Common myeloid progenitor, CD34-positive (primary cell): ENCODE data around the gene RFC2.
"Not testable (repeated sequence)": the region's sequence is repeated elsewhere in the genome, so short reads cannot be mapped to it uniquely, and the experiment has no call there.

ENCODE experiments used
- CTCF ChIA-PET: fragments of 350-600 bp; sonication (Branson Sonifier 250); formaldehyde crosslinking; loops from one replicate; lab custom pipeline; 2021; ENCODE audit warnings: antibody characterized with exemption; lab: Charles Lee
- POLR2A ChIA-PET: fragments of 350-600 bp; sonication (Branson Sonifier 250); formaldehyde crosslinking; loops from one replicate; lab custom pipeline; 2021; ENCODE audit warnings: antibody characterized with exemption; lab: Charles Lee
- DNase-seq, 3 donors: peaks; one replicate each; pipeline versions ENCODE4 v3.0.0 to v3.0.0-alpha.2; 2013
- H3K27ac ChIP-seq, 2 experiments: 1 replicate in 1 of 2; 2 replicates in 1 of 2; pipeline ENCODE4 v1.7.0; 2013; ENCODE audit warnings: inconsistent platforms in 2 of 2, low read length in 2 of 2, mild to moderate bottlenecking in 2 of 2, low read depth in 1 of 2, moderate library complexity in 1 of 2; ENCODE audit not compliant: severe bottlenecking in 2 of 2, insufficient read depth in 1 of 2, poor library complexity in 1 of 2
- H3K27me3 ChIP-seq, 5 experiments: replicated peaks in 2 of 5; 1 replicate in 3 of 5; 2 replicates in 2 of 5; pipeline versions ENCODE4 v1.6.1 to v1.7.0; 2013; ENCODE audit warnings: low read length in 4 of 5, mild to moderate bottlenecking in 2 of 5, moderate library complexity in 2 of 5, inconsistent platforms in 1 of 5; ENCODE audit not compliant: insufficient read depth in 5 of 5, control insufficient read depth in 4 of 5
- H3K36me3 ChIP-seq, 4 experiments: 1 replicate in 2 of 4; 2 replicates in 2 of 4; pipeline versions ENCODE4 v1.6.1 to v1.7.0; 2013; ENCODE audit warnings: low read length in 3 of 4, control low read depth in 1 of 4, mild to moderate bottlenecking in 1 of 4; ENCODE audit not compliant: control insufficient read depth in 4 of 4, insufficient read depth in 4 of 4
- H3K4me1 ChIP-seq, 4 experiments: 1 replicate in 3 of 4; 2 replicates in 1 of 4; pipeline versions ENCODE4 v1.6.1 to v1.7.1; 2013; ENCODE audit warnings: low read length in 3 of 4, mild to moderate bottlenecking in 3 of 4, control low read depth in 1 of 4, inconsistent platforms in 1 of 4, moderate library complexity in 1 of 4; ENCODE audit not compliant: control insufficient read depth in 4 of 4, insufficient read depth in 4 of 4; ENCODE audit errors: control extremely low read depth in 1 of 4
- H3K4me3 ChIP-seq, 7 experiments: 1 replicate in 4 of 7; 2 replicates in 3 of 7; pipeline versions ENCODE4 v1.5.1 to v1.7.0; 2013; ENCODE audit warnings: mild to moderate bottlenecking in 7 of 7, low read length in 6 of 7, moderate library complexity in 6 of 7, inconsistent platforms in 2 of 7, low read depth in 2 of 7, control low read depth in 1 of 7; ENCODE audit not compliant: insufficient read depth in 4 of 7, control insufficient read depth in 1 of 7; ENCODE audit errors: extremely low read depth in 1 of 7
- H3K9me3 ChIP-seq, 5 experiments: 1 replicate in 4 of 5; 2 replicates in 1 of 5; pipeline versions ENCODE4 v1.6.1 to v1.7.1; 2013; ENCODE audit warnings: low read length in 4 of 5, mild to moderate bottlenecking in 2 of 5, inconsistent platforms in 1 of 5, low read depth in 1 of 5, moderate library complexity in 1 of 5; ENCODE audit not compliant: control insufficient read depth in 4 of 5, insufficient read depth in 2 of 5; ENCODE audit errors: control extremely low read depth in 1 of 5
- WGBS: methylation state at CpG from one replicate; pipeline ENCODE4 v1.1.5; 2013; ENCODE audit not compliant: insufficient coverage; 5-methylcytosine and 5-hydroxymethylcytosine counted together

The RFC2 gene

DNA sequence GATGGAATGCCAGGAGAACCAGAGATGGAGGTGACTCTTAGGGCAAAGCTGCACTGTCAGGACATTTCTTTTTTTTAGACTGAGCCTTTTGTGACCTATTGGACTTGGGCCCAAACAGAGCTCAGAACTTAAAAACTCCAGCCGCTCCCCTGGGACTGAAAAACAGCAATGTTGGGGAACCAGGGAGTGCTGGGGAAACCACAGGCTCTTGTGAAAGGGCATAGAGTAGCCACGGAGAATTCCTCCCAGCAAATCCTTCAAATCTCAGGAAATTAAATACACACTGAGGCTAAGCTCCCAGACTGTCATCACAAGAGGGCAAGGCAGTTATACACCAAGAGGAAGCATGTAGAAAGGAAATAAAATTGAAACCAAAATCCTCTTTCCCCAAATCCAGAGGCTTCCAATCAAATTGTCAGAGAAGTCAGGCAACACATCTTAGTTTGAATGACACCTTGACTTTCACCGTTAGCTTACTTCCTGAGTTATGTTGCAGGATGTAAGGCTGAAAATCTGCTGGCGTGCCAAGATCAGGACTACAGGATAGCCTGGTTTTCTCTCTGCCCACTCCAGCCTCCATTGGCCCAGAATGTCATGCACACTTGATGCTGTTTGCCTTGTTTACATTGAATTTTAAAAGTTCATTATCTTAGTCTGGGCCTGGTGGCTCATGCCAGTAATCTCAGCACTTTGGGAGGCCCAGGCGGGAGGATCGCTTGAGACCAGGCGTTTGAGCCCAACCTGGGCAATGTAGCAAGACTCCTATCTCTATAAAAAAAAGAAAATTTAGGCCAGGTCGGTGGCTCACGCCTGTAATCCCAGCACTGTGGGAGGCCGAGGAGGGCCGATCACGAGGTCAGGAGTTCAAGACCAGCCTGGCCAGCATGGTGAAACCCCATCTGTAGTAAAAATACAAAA is 2.6 kb upstream of the RFC2 start:
- Histone ChIP-seq H3K9me3 (no peaks in the 10 kb centered on the region), H3K4me1 (peaks cover 5 to 51% (median 42%) of the 10 kb centered on the region in 4 experiments), H3K4me3 (peak overlapping the region in 1 of 7 experiments; percentile 11), H3K36me3 (peaks cover 0 to 2% (median 0%) of the 10 kb centered on the region in 4 experiments), H3K27me3 (no peaks in the 10 kb centered on the region), H3K27ac (peak overlapping the region; percentile 34 to 63)
- 44% methylated on average over 7 of the region's 12 CpGs for WGBS
- DNase-seq, result peak in 1 of 3 donors; percentile 40
- POLR2A ChIA-PET, result interaction anchor here (0.6 to 1.6 kb wide), 2 partner anchors 16 to 56 kb away, joined by 3 to 5 read pairs; no protein-coding TSS in a partner anchor
- CTCF ChIA-PET, result interaction anchor here (0.6 to 1.8 kb wide), 4 partner anchors 11 to 51 kb away, joined by 3 to 6 read pairs (median 4); no protein-coding TSS in a partner anchor

GRCh38 chr7:74255461-74255860 is 1.3 kb upstream of the RFC2 start:
- not testable (repeated sequence) for H3K36me3 ChIP-seq, DNase-seq, H3K27me3 ChIP-seq, H3K9me3 ChIP-seq
- peak overlapping the region in 5 of 7 experiments; percentile 79 to 93 (median 83) for H3K4me3 ChIP-seq
- ChIA-PET CTCF (interaction anchor here (1.6 to 1.8 kb wide), 4 partner anchors 8 to 49 kb away, joined by 6 to 7 read pairs (median 6); no protein-coding TSS in a partner anchor), POLR2A (interaction anchor here (1.4 kb wide), 2 partner anchors 16 to 38 kb away, joined by 3 to 7 read pairs; no protein-coding TSS in a partner anchor)
- 97% methylated on average over 6 of the region's 6 CpGs for WGBS
- H3K27ac ChIP-seq, result peak overlapping the region; percentile 92 to 96
- peaks cover 5 to 51% (median 42%) of the 10 kb centered on the region in 4 experiments for H3K4me1 ChIP-seq

DNA sequence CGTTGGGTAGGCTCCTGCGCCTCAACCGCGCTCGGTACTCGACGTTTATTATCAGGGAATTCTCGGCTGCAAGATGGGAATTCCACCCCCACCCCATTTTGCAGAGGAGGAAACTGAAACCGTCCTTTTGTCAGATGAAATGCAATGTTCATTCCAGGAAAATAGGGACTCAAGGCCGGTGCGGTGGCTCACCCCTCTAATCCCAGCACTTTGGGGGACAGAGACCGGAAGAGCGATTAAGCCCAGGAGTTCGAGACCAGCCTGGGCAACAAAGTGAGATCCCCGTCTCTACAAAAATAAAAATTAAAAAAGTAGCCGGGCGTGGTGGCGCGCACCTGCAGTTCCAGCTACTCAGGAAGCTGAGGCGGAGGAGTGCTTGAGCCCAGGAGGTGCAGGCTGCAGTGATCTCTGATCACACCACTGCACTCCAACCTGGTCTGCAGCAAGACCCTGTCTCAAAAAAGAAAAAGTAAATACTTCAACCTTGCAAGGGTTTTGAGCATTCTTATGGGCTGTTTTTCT is 720 bp upstream of the RFC2 start:
- H3K36me3 ChIP-seq, result peaks cover 2 to 15% (median 11%) of the 10 kb centered on the region in 4 experiments
- 16% methylated on average over 15 of the region's 20 CpGs for WGBS
- peak overlapping the region; percentile 74 to 97 (median 83) for H3K4me3 ChIP-seq
- H3K4me1 ChIP-seq, result peaks cover 5 to 50% (median 41%) of the 10 kb centered on the region in 4 experiments
- no peaks in the 10 kb centered on the region for H3K27me3 ChIP-seq
- DNase-seq, result peak in 1 of 3 donors; percentile 39
- POLR2A ChIA-PET, result interaction anchor here (0.6 to 1.4 kb wide), 8 partner anchors 14 to 246 kb away, joined by 3 to 7 read pairs (median 3); partner anchors contain the start of genes CLIP2 and LAT2
- CTCF ChIA-PET, result interaction anchor here (1.6 to 1.8 kb wide), 3 partner anchors 9 to 49 kb away, joined by 6 to 7 read pairs (median 6); no protein-coding TSS in a partner anchor
- H3K9me3 ChIP-seq, result no peaks in the 10 kb centered on the region
- H3K27ac ChIP-seq, result peak overlapping the region; percentile 92 to 96

DNA sequence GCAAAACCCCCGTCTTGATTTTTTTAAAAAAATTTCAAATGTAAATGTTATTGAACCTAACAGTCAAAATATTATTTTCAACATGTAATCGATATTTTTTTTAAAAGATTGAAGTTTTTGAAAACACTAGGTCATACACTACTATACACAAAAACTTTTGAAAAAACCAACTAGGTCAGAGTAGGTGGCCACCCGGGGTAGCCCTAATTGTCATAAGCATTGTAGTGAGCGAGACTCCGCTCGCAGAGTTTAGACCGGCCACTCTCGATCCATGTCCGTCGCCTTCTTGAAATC is 417 bp downstream of the RFC2 start:
- DNase-seq, result no peak
- H3K4me3 ChIP-seq, result peak overlapping the region; percentile 78 to 97 (median 83)
- no peaks in the 10 kb centered on the region for H3K9me3 ChIP-seq
- 0% methylated on average over 7 of the region's 10 CpGs for WGBS
- H3K4me1 ChIP-seq, result peaks cover 5 to 42% (median 38%) of the 10 kb centered on the region in 4 experiments
- peaks cover 5 to 26% (median 20%) of the 10 kb centered on the region in 4 experiments for H3K36me3 ChIP-seq
- H3K27ac ChIP-seq, result peak overlapping the region; percentile 92 to 96
- no peaks in the 10 kb centered on the region for H3K27me3 ChIP-seq
- ChIA-PET POLR2A (interaction anchor here (0.6 to 1.4 kb wide), 7 partner anchors 15 to 76 kb away, joined by 3 to 8 read pairs (median 3); partner anchors contain the start of genes CLIP2 and LAT2), CTCF (interaction anchor here (0.8 to 1.8 kb wide), 5 partner anchors 10 to 147 kb away, joined by 3 to 7 read pairs (median 4); no protein-coding TSS in a partner anchor)

DNA sequence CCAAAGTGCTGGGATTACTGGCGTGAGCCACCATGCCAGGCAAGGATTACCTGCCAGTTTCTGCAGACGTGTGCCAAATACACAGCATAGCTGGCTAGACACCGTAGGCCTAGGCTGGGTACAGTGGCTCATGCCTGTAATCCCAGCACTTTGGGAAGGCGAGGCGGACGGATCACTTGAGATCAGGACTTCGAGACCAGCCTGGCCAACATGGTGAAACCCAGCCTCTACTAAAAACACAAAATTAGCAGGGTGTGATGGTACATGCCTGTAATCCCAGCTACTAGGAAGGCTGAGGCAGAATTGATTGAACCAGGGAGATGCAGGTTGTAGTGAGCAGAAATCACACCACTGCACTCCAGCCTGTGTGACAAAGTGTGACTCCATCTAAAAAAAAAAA is 868 bp downstream of the RFC2 start:
- 91% methylated on average over 6 of the region's 7 CpGs for WGBS
- Histone ChIP-seq H3K4me1 (peaks cover 5 to 42% (median 38%) of the 10 kb centered on the region in 4 experiments), H3K27ac (peak overlapping the region; percentile 92 to 96), H3K9me3 (no peaks in the 10 kb centered on the region), H3K27me3 (no peaks in the 10 kb centered on the region), H3K36me3 (peaks cover 7 to 30% (median 22%) of the 10 kb centered on the region in 4 experiments), H3K4me3 (peak overlapping the region; percentile 4 to 93 (median 81))
- no peak for DNase-seq
- POLR2A ChIA-PET, result interaction anchor here (0.6 kb wide), 2 partner anchors 18 to 75 kb away, joined by 4 to 8 read pairs; no protein-coding TSS in a partner anchor
- CTCF ChIA-PET, result interaction anchor here (0.8 to 1.4 kb wide), 4 partner anchors 23 to 148 kb away, joined by 3 to 5 read pairs (median 4); no protein-coding TSS in a partner anchor

DNA sequence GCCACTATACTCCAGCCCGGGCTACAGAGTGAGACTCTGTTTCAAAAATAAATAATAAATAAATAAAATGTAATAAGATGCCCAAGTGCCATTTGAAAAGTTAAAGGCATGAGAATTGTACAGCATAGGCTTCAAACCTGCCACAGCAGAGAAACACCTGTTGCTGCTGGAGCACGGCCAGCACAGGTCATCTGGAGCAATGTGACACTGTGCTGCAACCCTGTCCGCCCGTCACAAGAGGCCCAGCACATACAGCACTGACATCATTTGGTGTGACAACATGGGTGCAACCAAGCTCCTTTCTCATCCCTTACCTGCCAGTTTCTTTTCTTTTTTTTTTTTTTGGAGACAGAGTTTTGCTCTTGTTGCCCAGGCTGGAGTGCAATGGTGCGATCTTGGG is 1.3 kb downstream of the RFC2 start:
- ChIA-PET POLR2A (no interaction called here), CTCF (interaction anchor here (1.0 to 1.9 kb wide), 4 partner anchors 23 to 148 kb away, joined by 4 to 6 read pairs (median 4); no protein-coding TSS in a partner anchor)
- Histone ChIP-seq H3K4me1 (peaks cover 5 to 42% (median 38%) of the 10 kb centered on the region in 4 experiments), H3K9me3 (no peaks in the 10 kb centered on the region), H3K36me3 (peaks cover 7 to 34% (median 24%) of the 10 kb centered on the region in 4 experiments), H3K27me3 (no peaks in the 10 kb centered on the region), H3K4me3 (peak overlapping the region in 3 of 7 experiments; percentile 10 to 93 (median 83)), H3K27ac (peak overlapping the region in 1 of 2 experiments; percentile 96)
- no peak for DNase-seq
- WGBS, result 91% methylated on average over 4 of the region's 5 CpGs
